Measurements from ENCODE around the gene C1orf159.
A peak's percentile ranks its signal among the peaks of the same experiment; 100 is the strongest.

The C1orf159 gene

GRCh38 chr1:1130206-1131120, 14.6 kb upstream of the C1orf159 start:
- no peak for DNase-seq

GRCh38 chr1:1129381-1129821, 13.5 kb upstream of the C1orf159 start:
- no peak for DNase-seq

- DNase-seq: no peak
Measured at GRCh38 chr1:1128454-1129139, 12.7 kb upstream of the C1orf159 start.

GRCh38 chr1:1127551-1128451, 11.9 kb upstream of the C1orf159 start:
- no peak for DNase-seq

GRCh38 chr1:1125945-1126344, 10.1 kb upstream of the C1orf159 start:
- DNase-seq: no peak

- DNase-seq: no peak
Measured at GRCh38 chr1:1124786-1125642, 9.1 kb upstream of the C1orf159 start.

GRCh38 chr1:1124508-1124785, 8.6 kb upstream of the C1orf159 start:
- DNase-seq: no peak

GRCh38 chr1:1123581-1124507, 8.0 kb upstream of the C1orf159 start:
- no peak for DNase-seq

- no peak for DNase-seq
Measured at GRCh38 chr1:1122981-1123480, 7.1 kb upstream of the C1orf159 start.

GRCh38 chr1:1122078-1122811, 6.4 kb upstream of the C1orf159 start:
- peak; percentile 69 for DNase-seq

GRCh38 chr1:1121611-1122077, 5.8 kb upstream of the C1orf159 start:
- DNase-seq: no peak

- peak; percentile 62 for DNase-seq
Measured at GRCh38 chr1:1120866-1121591, 5.1 kb upstream of the C1orf159 start.

- DNase-seq: no peak
Measured at GRCh38 chr1:1120096-1120495, 4.2 kb upstream of the C1orf159 start.

- DNase-seq: peak; percentile 50
Measured at GRCh38 chr1:1119272-1119890, 3.5 kb upstream of the C1orf159 start.

- DNase-seq: no peak
Measured at GRCh38 chr1:1118876-1119220, 3.0 kb upstream of the C1orf159 start.

- DNase-seq: no peak
Measured at GRCh38 chr1:1118011-1118875, 2.4 kb upstream of the C1orf159 start.

GRCh38 chr1:1117469-1117831, 1.6 kb upstream of the C1orf159 start:
- DNase-seq: no peak

Data from NCI-H2171 (cell line).